ENCODE measurements around the gene PRMT1.

PRMT1 gene

DNA sequence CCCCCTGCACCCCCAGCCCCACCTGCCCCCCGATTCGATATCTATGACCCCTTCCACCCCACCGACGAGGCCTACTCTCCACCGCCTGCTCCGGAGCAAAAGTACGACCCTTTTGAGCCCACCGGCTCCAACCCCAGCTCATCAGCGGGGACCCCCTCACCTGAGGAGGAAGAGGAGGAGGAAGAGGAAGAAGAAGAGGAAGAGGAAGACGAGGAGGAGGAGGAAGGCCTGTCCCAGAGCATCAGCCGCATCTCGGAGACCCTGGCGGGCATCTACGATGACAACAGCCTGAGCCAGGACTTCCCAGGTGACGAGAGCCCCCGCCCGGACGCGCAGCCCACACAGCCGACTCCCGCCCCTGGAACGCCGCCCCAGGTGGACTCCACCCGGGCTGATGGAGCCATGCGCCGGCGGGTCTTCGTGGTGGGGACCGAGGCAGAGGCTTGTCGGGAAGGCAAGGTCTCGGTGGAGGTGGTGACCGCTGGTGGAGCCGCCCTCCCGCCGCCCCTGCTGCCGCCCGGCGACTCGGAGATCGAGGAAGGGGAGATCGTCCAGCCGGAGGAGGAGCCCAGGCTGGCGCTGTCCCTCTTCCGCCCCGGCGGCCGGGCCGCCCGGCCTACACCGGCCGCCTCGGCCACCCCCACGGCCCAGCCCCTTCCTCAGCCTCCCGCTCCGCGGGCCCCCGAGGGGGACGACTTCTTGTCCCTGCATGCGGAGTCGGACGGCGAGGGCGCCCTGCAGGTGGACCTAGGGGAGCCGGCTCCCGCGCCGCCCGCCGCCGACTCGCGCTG lies 25.8 kb upstream of the PRMT1 start:
- H3K9ac ChIP-seq, result no peak overlapping the region
- H3K27me3 ChIP-seq (ENCODE audit: control insufficient read depth, insufficient read depth, low read length), result no peaks in the 10 kb centered on the region
- H3K9me3 ChIP-seq (ENCODE audit: control insufficient read depth, low read length), result no peaks in the 10 kb centered on the region
- H2AFZ ChIP-seq, result no peak overlapping the region
- no peaks in the 10 kb centered on the region for H3K4me1 ChIP-seq
- no peak overlapping the region for H3K27ac ChIP-seq
- no peak overlapping the region for H3K4me3 ChIP-seq (ENCODE audit: low read depth, low read length)
- H3K4me2 ChIP-seq (ENCODE audit: low read length), result no peak overlapping the region
- H3K79me2 ChIP-seq, result peaks cover 15% of the 10 kb centered on the region
- no peaks in the 10 kb centered on the region for H3K36me3 ChIP-seq (ENCODE audit: control insufficient read depth, insufficient read depth, low read length)
- TF ChIP-seq, protein P1, sequence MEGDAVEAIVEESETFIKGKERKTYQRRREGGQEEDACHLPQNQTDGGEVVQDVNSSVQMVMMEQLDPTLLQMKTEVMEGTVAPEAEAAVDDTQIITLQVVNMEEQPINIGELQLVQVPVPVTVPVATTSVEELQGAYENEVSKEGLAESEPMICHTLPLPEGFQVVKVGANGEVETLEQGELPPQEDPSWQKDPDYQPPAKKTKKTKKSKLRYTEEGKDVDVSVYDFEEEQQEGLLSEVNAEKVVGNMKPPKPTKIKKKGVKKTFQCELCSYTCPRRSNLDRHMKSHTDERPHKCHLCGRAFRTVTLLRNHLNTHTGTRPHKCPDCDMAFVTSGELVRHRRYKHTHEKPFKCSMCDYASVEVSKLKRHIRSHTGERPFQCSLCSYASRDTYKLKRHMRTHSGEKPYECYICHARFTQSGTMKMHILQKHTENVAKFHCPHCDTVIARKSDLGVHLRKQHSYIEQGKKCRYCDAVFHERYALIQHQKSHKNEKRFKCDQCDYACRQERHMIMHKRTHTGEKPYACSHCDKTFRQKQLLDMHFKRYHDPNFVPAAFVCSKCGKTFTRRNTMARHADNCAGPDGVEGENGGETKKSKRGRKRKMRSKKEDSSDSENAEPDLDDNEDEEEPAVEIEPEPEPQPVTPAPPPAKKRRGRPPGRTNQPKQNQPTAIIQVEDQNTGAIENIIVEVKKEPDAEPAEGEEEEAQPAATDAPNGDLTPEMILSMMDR (IDR thresholded peaks at IDR 0.05), result no peak

DNA sequence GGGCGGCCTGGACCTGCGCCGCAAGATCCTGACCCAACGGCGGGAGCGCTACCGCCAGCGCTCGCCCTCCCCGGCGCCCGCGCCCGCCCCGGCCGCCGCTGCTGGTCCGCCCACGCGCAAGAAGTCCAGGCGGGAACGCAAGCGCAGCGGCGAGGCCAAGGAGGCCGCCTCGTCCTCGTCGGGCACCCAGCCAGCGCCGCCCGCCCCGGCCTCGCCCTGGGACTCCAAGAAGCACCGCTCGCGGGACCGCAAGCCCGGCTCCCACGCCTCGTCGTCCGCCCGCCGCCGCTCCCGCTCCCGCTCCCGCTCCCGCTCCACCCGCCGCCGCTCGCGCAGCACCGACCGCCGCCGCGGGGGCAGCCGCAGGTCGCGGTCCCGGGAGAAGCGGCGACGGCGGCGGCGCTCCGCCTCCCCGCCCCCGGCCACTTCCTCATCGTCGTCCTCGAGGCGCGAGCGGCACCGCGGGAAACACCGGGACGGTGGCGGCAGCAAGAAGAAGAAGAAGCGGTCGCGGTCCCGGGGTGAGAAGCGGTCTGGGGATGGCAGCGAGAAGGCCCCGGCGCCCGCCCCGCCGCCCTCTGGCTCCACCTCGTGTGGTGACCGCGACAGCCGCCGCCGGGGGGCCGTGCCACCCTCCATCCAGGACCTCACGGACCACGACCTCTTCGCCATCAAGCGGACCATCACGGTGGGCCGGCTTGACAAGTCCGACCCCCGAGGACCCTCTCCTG lies 25.1 kb upstream of the PRMT1 start:
- no peak overlapping the region for H3K4me3 ChIP-seq (ENCODE audit: low read depth, low read length)
- TF ChIP-seq, protein P1 (IDR thresholded peaks at IDR 0.05), result no peak
- H2AFZ ChIP-seq, result no peak overlapping the region
- H3K4me2 ChIP-seq (ENCODE audit: low read length), result no peak overlapping the region
- H3K9ac ChIP-seq, result no peak overlapping the region
- H3K9me3 ChIP-seq (ENCODE audit: control insufficient read depth, low read length), result no peaks in the 10 kb centered on the region
- no peak overlapping the region for H3K27ac ChIP-seq
- H3K27me3 ChIP-seq (ENCODE audit: control insufficient read depth, insufficient read depth, low read length), result no peaks in the 10 kb centered on the region
- H3K4me1 ChIP-seq, result no peaks in the 10 kb centered on the region
- H3K36me3 ChIP-seq (ENCODE audit: control insufficient read depth, insufficient read depth, low read length), result no peaks in the 10 kb centered on the region
- H3K79me2 ChIP-seq, result peaks cover 9% of the 10 kb centered on the region

DNA sequence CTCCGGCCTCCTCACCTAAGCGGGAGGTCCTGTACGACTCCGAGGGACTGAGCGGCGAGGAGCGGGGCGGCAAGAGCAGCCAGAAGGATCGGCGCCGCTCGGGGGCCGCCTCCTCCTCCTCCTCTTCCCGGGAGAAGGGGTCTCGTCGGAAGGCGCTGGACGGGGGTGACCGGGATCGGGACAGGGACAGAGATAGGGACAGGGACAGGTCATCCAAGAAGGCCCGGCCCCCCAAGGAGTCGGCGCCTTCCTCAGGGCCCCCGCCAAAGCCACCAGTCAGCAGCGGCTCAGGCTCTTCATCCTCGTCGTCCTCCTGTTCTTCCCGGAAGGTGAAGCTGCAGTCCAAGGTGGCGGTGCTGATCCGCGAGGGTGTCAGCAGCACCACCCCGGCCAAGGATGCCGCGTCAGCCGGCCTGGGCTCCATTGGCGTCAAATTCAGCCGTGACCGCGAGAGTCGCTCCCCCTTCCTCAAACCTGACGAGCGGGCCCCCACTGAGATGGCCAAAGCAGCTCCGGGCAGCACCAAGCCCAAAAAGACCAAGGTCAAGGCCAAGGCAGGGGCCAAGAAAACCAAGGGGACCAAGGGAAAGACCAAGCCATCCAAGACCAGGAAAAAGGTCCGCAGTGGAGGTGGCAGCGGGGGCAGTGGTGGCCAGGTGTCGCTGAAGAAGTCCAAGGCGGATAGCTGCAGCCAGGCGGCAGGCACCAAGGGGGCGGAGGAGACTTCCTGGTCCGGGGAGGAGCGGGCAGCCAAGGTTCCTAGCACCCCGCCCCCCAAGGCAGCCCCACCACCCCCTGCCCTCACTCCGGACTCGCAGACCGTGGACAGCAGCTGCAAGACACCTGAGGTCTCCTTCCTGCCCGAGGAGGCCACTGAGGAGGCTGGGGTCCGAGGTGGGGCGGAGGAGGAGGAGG lies 24.3 kb upstream of the PRMT1 start:
- H3K4me2 ChIP-seq (ENCODE audit: low read length), result no peak overlapping the region
- H3K36me3 ChIP-seq (ENCODE audit: control insufficient read depth, insufficient read depth, low read length), result no peaks in the 10 kb centered on the region
- no peaks in the 10 kb centered on the region for H3K4me1 ChIP-seq
- TF ChIP-seq, protein P1 (IDR thresholded peaks at IDR 0.05), result no peak
- H3K4me3 ChIP-seq (ENCODE audit: low read depth, low read length), result no peak overlapping the region
- no peak overlapping the region for H3K27ac ChIP-seq
- H3K79me2 ChIP-seq, result peaks cover 5% of the 10 kb centered on the region
- no peaks in the 10 kb centered on the region for H3K27me3 ChIP-seq (ENCODE audit: control insufficient read depth, insufficient read depth, low read length)
- H3K9me3 ChIP-seq (ENCODE audit: control insufficient read depth, low read length), result no peaks in the 10 kb centered on the region
- H3K9ac ChIP-seq, result no peak overlapping the region
- H2AFZ ChIP-seq, result no peak overlapping the region

DNA sequence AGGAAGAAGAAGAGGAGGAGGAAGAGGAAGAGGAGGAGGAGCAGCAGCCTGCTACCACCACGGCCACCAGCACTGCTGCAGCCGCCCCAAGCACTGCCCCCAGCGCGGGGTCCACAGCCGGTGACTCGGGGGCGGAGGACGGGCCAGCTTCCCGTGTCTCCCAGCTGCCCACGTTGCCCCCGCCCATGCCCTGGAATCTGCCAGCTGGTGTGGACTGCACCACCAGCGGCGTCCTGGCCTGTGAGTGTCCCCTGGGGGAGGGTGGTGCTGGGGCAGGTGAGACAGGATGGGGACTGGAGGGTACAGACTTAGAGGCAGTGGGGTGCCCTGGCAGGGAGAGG lies 23.6 kb upstream of the PRMT1 start:
- Histone ChIP-seq H3K4me1 (no peaks in the 10 kb centered on the region), H3K79me2 (peaks cover 5% of the 10 kb centered on the region), H3K27me3 (ENCODE audit: control insufficient read depth, insufficient read depth, low read length) (no peaks in the 10 kb centered on the region), H3K9me3 (ENCODE audit: control insufficient read depth, low read length) (no peaks in the 10 kb centered on the region), H3K4me3 (ENCODE audit: low read depth, low read length) (no peak overlapping the region), H3K27ac (no peak overlapping the region), H3K36me3 (ENCODE audit: control insufficient read depth, insufficient read depth, low read length) (no peaks in the 10 kb centered on the region), H3K4me2 (ENCODE audit: low read length) (no peak overlapping the region), H3K9ac (no peak overlapping the region), H2AFZ (no peak overlapping the region)
- TF ChIP-seq, protein P1 (IDR thresholded peaks at IDR 0.05), result no peak
